Breast epithelium (tissue), 3 donors: ENCODE data around the gene RASA4B.

ENCODE experiments used
- POLR2A ChIP-seq: fragments of 450-650 bp; IDR thresholded peaks from one replicate; pipeline ENCODE4 v1.6.1; 2016; ENCODE audit warnings: antibody characterized with exemption, mild to moderate bottlenecking, moderate library complexity
- TF ChIP-seq, protein P1 (sequence below), 3 donors: fragments of 450-650 bp; IDR thresholded peaks; one replicate each; pipeline ENCODE4 v1.5.1; 2016 to 2017; ENCODE audit warnings: antibody characterized with exemption in 3 of 3, mild to moderate bottlenecking in 3 of 3, moderate library complexity in 3 of 3

DNA sequence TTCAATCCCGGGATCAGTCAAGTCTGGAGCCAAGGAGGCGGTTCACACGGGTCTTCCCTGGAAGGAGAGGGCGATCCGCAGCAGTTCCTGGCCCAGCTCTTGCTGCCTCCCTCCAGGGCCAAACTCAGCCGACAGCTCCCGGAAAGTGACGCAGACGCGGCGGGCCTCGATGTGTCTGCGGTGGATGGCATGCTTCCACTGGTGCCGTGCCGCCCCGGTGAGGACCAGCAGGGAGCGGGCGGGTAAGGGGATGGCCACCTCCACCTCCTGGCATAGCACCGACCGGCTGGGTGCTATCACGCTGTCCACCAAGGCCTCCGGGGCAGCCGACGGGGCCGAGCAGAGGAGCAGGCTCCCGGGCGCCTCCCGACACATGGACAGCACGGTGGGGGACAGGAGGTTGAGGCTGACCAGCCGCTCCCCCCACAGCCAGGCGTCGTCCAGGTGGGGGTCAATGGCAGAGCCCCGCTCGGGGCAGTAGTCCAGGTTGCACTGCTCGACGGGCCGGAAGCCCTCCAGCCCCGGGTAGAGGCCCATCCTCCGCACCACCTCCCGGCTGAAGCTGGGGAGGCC, 60.1 kb downstream of the RASA4B start:
- TF ChIP-seq, protein P1, sequence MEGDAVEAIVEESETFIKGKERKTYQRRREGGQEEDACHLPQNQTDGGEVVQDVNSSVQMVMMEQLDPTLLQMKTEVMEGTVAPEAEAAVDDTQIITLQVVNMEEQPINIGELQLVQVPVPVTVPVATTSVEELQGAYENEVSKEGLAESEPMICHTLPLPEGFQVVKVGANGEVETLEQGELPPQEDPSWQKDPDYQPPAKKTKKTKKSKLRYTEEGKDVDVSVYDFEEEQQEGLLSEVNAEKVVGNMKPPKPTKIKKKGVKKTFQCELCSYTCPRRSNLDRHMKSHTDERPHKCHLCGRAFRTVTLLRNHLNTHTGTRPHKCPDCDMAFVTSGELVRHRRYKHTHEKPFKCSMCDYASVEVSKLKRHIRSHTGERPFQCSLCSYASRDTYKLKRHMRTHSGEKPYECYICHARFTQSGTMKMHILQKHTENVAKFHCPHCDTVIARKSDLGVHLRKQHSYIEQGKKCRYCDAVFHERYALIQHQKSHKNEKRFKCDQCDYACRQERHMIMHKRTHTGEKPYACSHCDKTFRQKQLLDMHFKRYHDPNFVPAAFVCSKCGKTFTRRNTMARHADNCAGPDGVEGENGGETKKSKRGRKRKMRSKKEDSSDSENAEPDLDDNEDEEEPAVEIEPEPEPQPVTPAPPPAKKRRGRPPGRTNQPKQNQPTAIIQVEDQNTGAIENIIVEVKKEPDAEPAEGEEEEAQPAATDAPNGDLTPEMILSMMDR (IDR thresholded peaks at IDR 0.05), result no peak
- no peak for TF ChIP-seq POLR2A
